HG03097 (cell line): ENCODE measurements around the gene TUBB3.

Experiments
- ATAC-seq: cut with Tn5 transposase; IDR thresholded peaks from one replicate; pipeline ENCODE4 v1.9.1; 2021; ENCODE audit not compliant: unreplicated experiment, low FRiP score

TUBB3 gene

DNA sequence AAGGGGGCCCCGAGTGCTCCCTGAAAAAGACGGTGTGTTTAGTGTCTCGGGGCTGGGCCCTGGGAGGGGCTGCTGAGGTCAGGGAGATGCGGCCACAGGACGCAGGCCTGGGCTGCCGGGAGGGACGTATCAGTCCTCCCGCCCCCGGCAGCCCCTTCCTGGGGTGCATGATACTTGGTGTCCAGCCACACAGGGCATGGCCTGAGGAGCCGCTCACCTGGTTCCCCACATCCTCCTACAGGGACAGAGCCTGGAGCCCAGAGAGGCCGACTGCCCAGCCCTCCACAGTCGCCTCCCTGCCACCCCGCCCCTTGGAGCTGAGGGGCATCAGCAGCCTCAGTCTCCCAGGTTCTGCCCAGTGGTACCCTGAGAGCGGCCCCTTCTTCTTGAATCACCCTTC lies 13.4 kb downstream of the TUBB3 start:
- no peak for ATAC-seq

DNA sequence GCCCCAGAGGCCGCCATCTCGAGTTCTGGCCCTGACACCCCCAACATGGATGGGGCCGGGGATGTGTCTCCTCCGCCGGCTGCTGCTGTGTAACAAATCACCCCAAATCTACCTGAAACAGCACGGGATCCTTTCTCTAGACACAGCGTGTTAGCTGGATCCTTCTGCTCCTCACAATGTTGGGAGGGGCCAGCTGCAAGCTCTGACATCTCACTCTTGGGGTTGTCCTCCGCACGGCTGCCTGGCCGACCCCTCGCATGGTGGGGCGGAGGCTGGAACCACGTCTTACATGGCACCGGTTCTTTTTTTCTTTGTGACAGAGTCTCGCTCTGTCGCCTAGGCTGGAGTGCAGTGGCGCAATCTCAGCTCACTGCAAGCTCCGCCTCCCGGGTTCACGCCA lies 13.8 kb downstream of the TUBB3 start:
- ATAC-seq = no peak

GRCh38 chr16:89938175-89938885 lies 15.2 kb downstream of the TUBB3 start:
- no peak for ATAC-seq

GRCh38 chr16:89944773-89945172 lies 21.6 kb downstream of the TUBB3 start:
- ATAC-seq = no peak

GRCh38 chr16:89945654-89946053 lies 22.5 kb downstream of the TUBB3 start:
- ATAC-seq = no peak

DNA sequence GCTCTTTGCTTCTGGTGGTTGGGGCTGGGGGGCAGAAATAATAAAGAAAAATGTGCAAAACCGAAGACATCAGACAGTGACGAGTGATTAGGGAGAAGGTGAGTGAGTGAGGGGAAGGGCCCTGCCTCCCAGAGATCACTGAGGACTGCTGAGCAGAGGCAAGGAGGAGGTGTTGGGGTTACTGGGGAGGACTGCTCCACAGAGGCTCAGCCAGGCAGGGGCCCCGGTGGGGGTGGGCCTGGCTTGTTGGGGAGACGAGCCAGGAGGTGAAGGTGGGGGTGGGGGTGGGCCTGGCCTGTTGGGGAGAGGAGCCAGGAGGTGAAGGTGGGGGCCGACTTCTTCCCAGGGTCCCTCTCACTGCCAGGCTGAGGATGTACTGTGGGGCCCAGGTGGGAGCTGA lies 23.4 kb downstream of the TUBB3 start:
- no peak for ATAC-seq

GRCh38 chr16:89949121-89949742 lies 26.1 kb downstream of the TUBB3 start:
- no peak for ATAC-seq

DNA sequence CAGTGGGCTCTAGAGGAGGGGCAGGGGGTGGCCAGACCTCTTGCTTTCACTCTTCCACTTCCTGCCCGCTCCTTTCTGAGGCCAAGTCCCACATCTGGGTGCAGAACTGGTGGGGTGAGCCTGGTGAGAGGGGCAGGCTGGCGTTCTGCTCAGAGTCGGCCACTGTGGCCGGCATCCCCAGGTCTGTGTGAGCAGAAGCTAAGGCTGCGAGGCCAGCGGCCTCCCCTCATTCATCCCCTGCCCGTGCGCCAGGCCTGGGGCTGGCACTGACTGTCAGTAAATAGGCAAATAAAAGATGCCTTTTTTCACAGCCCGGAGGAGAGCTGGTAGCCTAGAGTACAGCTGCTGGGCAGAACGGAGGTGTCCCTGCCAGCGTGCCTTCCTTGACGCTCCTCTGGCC lies 26.6 kb downstream of the TUBB3 start:
- no peak for ATAC-seq

- ATAC-seq = no peak
Observed at GRCh38 chr16:89951509-89951908, 28.4 kb downstream of the TUBB3 start.

GRCh38 chr16:89952049-89952448 lies 28.9 kb downstream of the TUBB3 start:
- ATAC-seq = no peak

- no peak for ATAC-seq
Observed at GRCh38 chr16:89952551-89952950, 29.4 kb downstream of the TUBB3 start.

DNA sequence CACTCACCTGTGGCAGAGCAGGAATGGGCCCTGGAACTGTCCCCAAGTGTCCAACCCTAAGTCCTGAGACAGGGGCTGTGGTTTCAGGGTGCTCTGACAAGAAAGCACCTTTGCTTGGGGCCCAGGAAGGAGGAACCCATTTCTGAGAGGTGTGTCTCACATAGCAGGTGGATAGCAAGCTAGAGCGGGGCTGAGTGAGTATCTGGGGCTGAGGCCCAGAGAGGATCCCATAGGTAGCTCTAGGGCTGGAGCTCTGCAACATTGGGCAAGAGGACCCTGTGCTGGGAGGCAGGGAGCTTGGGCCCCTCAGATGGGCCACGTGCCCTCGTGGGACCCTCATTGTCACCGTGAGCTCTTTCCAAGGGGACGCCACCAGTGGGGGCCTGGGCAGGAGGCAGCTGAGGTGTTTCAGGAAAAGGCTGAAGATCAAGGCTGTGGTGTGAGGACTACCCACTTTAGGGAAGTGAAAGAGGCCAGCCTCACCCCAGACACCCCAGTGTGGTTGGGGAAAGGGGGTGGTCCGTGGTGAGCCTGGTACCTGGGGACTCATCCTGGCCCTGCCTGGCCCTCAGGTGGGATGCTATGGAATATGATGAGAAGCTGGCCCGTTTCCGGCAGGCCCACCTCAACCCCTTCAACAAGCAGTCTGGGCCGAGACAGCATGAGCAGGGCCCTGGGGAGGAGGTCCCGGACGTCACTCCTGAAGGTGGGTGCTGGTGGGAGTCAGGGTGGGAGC lies 30.7 kb downstream of the TUBB3 start:
- no peak for ATAC-seq

DNA sequence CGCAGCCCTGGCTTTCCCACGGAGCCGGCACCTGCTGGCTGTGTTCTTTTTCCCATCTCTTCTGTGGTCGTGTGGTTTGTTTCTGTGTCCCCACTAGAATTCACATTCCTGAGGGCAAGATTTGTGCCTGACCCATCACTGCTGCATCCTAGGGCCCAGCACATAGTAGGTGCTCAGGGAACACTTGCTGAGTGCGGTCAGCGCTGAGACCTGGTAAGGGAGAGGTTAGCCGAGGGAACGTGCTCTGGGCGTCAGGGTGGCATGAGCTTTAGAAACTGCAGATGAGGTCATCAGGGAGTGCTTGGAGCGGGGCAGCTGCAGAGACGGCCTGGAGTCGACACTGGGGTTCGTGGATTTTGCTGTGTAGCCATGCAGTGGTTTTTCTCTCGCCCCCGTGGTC lies 31.3 kb downstream of the TUBB3 start:
- no peak for ATAC-seq

- no peak for ATAC-seq
Observed at GRCh38 chr16:89955001-89955685, 32.0 kb downstream of the TUBB3 start.

DNA sequence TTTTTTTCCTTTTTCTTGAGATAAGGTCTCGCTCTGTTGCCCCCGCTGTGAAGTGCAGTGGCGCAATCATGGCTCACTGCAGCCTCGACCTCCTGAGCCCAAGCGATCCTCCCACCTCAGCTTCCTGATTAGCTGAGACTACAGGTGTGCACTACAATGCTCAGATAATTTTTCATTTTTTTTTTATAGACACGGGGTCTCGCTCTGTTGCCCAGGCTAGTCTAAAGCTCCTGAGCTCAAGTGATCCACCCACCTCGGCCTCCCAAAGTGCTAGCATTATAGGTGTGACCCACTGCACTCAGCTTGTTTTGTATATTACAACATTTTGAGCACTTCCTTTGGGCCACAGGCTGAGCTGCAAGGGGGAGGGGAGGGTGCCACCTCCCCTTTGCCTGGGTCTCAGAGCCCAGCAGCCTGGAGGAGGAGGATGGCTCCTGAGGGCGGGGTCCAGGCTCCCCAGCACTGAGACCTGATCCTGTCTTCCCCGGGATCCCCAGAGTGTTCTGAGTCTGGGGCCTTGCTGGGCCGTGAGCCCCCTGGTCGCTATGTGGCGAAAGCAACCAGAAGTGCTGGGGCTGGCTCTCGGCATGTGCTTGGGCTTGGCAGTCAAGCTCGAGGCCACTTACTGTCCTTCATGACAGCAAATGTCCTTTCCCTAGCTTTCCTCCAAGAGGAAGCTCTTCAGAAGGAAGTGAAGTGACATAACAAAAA lies 33.5 kb downstream of the TUBB3 start:
- no peak for ATAC-seq

DNA sequence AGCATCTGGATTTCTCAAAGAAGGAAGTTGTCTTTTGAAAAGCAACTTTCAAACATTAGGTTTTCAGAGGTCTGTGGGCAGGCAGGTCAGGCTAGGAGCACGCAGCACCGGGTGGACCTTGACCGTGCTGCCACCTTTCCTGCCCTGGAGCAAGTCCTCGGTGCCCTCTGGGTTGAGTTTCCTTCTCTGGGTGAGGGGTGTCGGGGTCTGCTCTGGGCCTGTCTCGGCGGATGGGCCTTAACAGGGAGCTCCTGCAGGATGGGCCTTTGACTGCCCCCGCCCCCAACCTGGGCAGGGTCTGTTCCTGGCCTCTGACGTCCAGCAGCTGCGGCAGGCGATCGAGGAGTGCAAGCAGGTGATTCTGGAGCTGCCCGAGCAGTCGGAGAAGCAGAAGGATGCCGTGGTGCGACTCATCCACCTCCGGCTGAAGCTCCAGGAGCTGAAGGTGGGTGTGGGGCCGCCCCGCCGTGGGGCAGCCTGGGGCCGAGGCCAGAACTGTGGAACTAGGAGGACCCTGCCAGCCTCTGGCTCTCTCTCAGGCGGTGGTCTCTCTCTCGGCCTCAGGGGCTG lies 34.2 kb downstream of the TUBB3 start:
- no peak for ATAC-seq

- no peak for ATAC-seq
Observed at GRCh38 chr16:89958068-89958467, 34.9 kb downstream of the TUBB3 start.

DNA sequence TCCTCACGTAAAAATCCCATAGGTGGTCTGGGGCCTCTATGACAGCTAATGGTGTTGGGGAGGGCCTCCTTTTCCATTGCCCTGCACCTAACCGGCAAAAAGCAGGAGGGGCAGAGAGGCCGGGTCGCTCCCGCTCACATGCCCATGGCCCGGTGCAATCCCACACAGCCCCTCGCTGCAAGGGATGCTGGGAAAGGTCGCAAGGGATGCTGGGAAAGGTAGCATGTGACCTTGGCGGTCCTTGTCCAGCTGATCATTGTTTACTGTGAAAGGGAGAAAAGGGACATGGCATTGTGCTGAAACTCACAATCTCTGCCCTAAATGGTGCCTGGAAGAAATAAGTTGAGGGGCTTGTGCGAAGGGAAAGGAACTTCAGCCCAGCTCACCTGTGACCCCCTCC lies 35.5 kb downstream of the TUBB3 start:
- ATAC-seq = no peak

DNA sequence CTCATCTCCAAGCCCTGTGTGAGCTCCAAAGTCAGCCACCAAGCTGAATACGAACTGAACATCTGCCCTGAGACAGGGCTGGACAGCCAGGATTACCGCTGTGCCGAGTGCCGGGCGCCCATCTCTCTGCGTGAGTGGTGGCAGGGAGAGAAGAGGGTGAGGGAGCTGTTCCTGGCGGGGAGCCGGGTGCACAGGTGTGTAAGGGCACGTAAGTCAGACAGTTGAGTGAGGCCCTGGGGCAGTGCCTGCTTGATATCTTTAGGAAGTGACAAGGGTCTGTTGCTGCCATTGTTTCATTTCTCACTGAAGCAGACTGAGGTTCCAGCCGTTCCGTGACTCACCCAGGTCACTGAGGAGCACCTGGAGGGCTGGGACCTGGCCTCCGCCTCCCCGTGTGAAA lies 37.8 kb downstream of the TUBB3 start:
- no peak for ATAC-seq

- no peak for ATAC-seq
Observed at GRCh38 chr16:89961920-89962319, 38.8 kb downstream of the TUBB3 start.
